Endothelial cell of umbilical vein (primary cell): ENCODE measurements around the gene RAB4A. TPM values are rescaled to one million over a fixed set of nuclear protein-coding genes. Genes with fewer than 3 reads are reported as not detected.

Source experiments
- BruUV-seq: library from RNA; stranded (reverse); fragments of 400-500 nt; replicated peaks from 2 replicates; lab custom pipeline; 2021; lab: Mats Ljungman, UMichigan
- CTCF ChIA-PET: fragments of 300-600, 350-600 bp; sonication (Branson Sonifier 250); formaldehyde crosslinking; loops from one replicate; lab custom pipeline; 2021; ENCODE audit warnings: antibody characterized with exemption, inconsistent platforms; lab: Charles Lee
- POLR2A ChIA-PET: fragments of 300-600, 350-600 bp; sonication (Branson Sonifier 250); formaldehyde crosslinking; loops from one replicate; lab custom pipeline; 2021; ENCODE audit warnings: antibody characterized with exemption, inconsistent platforms; lab: Charles Lee
- DNase-seq: peaks from one replicate; pipeline ENCODE4 v3.0.0-alpha.2; 2011; ENCODE audit warnings: low read depth, low spot score
- FAIRE-seq: peaks from 2 replicates; lab custom pipeline; 2011; peaks lifted over from hg19 to GRCh38; lab: Jason Lieb, UNC
- H2AFZ ChIP-seq: 2 replicates; pipeline ENCODE4 v1.6.0; 2012; ENCODE audit warnings: low read depth, low read length, control low read depth, inconsistent platforms
- H3K27ac ChIP-seq: 2 replicates; pipeline ENCODE4 v1.5.1; 2011; ENCODE audit warnings: low read depth, mild to moderate bottlenecking, control low read depth, low read length, moderate library complexity; ENCODE audit not compliant: insufficient read depth
- H3K27me3 ChIP-seq, 2 experiments: 2 replicates each; pipeline versions ENCODE4 v1.6.0 to v1.6.1; 2011; ENCODE audit warnings: low read length in 2 of 2, mixed read lengths in 1 of 2; ENCODE audit not compliant: control insufficient read depth in 2 of 2, insufficient read depth in 2 of 2
- H3K36me3 ChIP-seq, 2 experiments: 2 replicates in 1 of 2; 3 replicates in 1 of 2; pipeline ENCODE4 v1.5.1; 2011; ENCODE audit warnings: low read length in 2 of 2, mild to moderate bottlenecking in 1 of 2, moderate library complexity in 1 of 2; ENCODE audit not compliant: control insufficient read depth in 2 of 2, insufficient read depth in 2 of 2; ENCODE audit errors: extremely low read depth in 1 of 2
- H3K4me1 ChIP-seq: 3 replicates; pipeline ENCODE4 v1.5.1; 2011; ENCODE audit warnings: mild to moderate bottlenecking, low read length; ENCODE audit not compliant: control insufficient read depth, insufficient read depth; ENCODE audit errors: extremely low read depth
- H3K4me2 ChIP-seq: 2 replicates; pipeline ENCODE4 v1.6.1; 2011; ENCODE audit warnings: low read length, control low read depth, mixed read lengths; ENCODE audit not compliant: insufficient read depth
- H3K4me3 ChIP-seq, 3 experiments: fragments of 200-600 bp in 1 of 3; sonication (generic), shearing (Covaris generic) in 1 of 3; replicated peaks in 1 of 3; 2 replicates each; pipeline ENCODE4 v1.5.1; 2011 to 2016; ENCODE audit warnings: control low read depth in 3 of 3, low read length in 3 of 3, mild to moderate bottlenecking in 2 of 3, inconsistent platforms in 1 of 3, low read depth in 1 of 3, moderate library complexity in 1 of 3; ENCODE audit not compliant: insufficient read depth in 1 of 3
- H3K79me2 ChIP-seq: 2 replicates; pipeline ENCODE4 v1.6.0; 2012; ENCODE audit warnings: low read length, inconsistent platforms; ENCODE audit not compliant: control insufficient read depth, insufficient read depth
- H3K9ac ChIP-seq: replicated peaks from 2 replicates; pipeline ENCODE3; 2011; ENCODE audit warnings: low read length, control low read depth; ENCODE audit not compliant: insufficient read depth; ENCODE audit errors: extremely low read depth
- H3K9me1 ChIP-seq: replicated peaks from 3 replicates; pipeline ENCODE4 v1.6.0; 2011; ENCODE audit warnings: mild to moderate bottlenecking, low read length; ENCODE audit not compliant: control insufficient read depth, insufficient read depth; ENCODE audit errors: extremely low read depth
- H3K9me3 ChIP-seq: replicated peaks from 2 replicates; pipeline ENCODE4 v1.5.1; 2012; ENCODE audit warnings: low read length, inconsistent platforms; ENCODE audit not compliant: control insufficient read depth, insufficient read depth
- H4K20me1 ChIP-seq: replicated peaks from 2 replicates; pipeline ENCODE3; 2011; ENCODE audit warnings: mild to moderate bottlenecking, low read length; ENCODE audit not compliant: control insufficient read depth, insufficient read depth; ENCODE audit errors: extremely low read depth
- CTCF ChIP-seq, 2 donors: IDR thresholded peaks; 1 replicate in 1 of 2; 2 replicates in 1 of 2; pipeline ENCODE4 v1.5.1; 2011; ENCODE audit warnings: low read length in 2 of 2, mild to moderate bottlenecking in 2 of 2, moderate library complexity in 2 of 2, control low read depth in 1 of 2, inconsistent platforms in 1 of 2, low read depth in 1 of 2; ENCODE audit not compliant: insufficient read depth in 1 of 2; ENCODE audit errors: extremely low read depth in 1 of 2
- EZH2 ChIP-seq: IDR thresholded peaks from 2 replicates; pipeline ENCODE4 v1.6.1; 2012; ENCODE audit warnings: borderline replicate concordance, low read depth, mild to moderate bottlenecking, moderate library complexity, low read length, inconsistent platforms; ENCODE audit not compliant: severe bottlenecking
- FOS ChIP-seq: IDR thresholded peaks from 2 replicates; pipeline ENCODE4 v1.6.1; 2011; ENCODE audit warnings: mild to moderate bottlenecking, low read length, moderate library complexity, borderline replicate concordance; ENCODE audit not compliant: insufficient read depth
- GATA2 ChIP-seq: IDR thresholded peaks from 2 replicates; pipeline ENCODE4 v1.7.0; 2011; ENCODE audit warnings: low read depth, mild to moderate bottlenecking, moderate library complexity, mixed read lengths, low read length; ENCODE audit not compliant: insufficient read length, insufficient read depth
- JUN ChIP-seq: IDR thresholded peaks from 2 replicates; pipeline ENCODE4 v1.6.1; 2011; ENCODE audit warnings: borderline replicate concordance, low read depth; ENCODE audit not compliant: insufficient read length, insufficient read depth
- MYC ChIP-seq: IDR thresholded peaks from one replicate; pipeline ENCODE4 v1.6.1; 2011; ENCODE audit warnings: mild to moderate bottlenecking, low read depth, low read length
- POLR2A ChIP-seq: IDR thresholded peaks from 2 replicates; pipeline ENCODE4 v1.6.1; 2012; ENCODE audit warnings: low read depth, mild to moderate bottlenecking, control low read depth, low read length
- POLR2AphosphoS5 ChIP-seq: IDR thresholded peaks from 2 replicates; pipeline ENCODE4 v1.6.1; 2012; ENCODE audit warnings: low read depth, mild to moderate bottlenecking, control low read depth, low read length, moderate library complexity; ENCODE audit not compliant: insufficient read depth
- dilution Hi-C: fragments of 300-500 bp; cut with MboI; formaldehyde crosslinking; loops from one replicate; pipeline ENCODE4 v1.15.0; 2019; ENCODE audit warnings: low sequenced_read_pairs; ENCODE audit not compliant: extremely low pct_ligation_motif_present
- intact Hi-C: fragments of 100-400 bp; cut with micrococcal nuclease; formaldehyde crosslinking; loops from one replicate; pipeline ENCODE4 v1.10.0; 2022
- polyA plus RNA-seq, 4 experiments: library from polyadenylated mRNA; depleted of rRNA in 3 of 4; stranded (reverse) in 3 of 4; unstranded in 1 of 4; fragments of >200 nt; gene quantifications; 2 replicates each; pipeline versions ENCODE4 v1.2.1 to v1.2.3, GENCODE V29; 2011 to 2012; ENCODE audit warnings: missing spikeins in 1 of 4
- total RNA-seq: library from RNA; stranded (reverse); gene quantifications from 2 replicates; pipeline ENCODE4 v1.2.3, GENCODE V29; 2021
- TF ChIP-seq, protein P1 (sequence below): IDR thresholded peaks from 2 replicates; pipeline ENCODE4 v1.6.1; 2011; ENCODE audit not compliant: insufficient read depth, insufficient read length

The RAB4A gene
- total and polyA plus RNA-seq, 2 donors (not counting 3 experiments of a cell fraction or from before 2014, with no cell fraction given) = 14.8 to 52.9 TPM

DNA sequence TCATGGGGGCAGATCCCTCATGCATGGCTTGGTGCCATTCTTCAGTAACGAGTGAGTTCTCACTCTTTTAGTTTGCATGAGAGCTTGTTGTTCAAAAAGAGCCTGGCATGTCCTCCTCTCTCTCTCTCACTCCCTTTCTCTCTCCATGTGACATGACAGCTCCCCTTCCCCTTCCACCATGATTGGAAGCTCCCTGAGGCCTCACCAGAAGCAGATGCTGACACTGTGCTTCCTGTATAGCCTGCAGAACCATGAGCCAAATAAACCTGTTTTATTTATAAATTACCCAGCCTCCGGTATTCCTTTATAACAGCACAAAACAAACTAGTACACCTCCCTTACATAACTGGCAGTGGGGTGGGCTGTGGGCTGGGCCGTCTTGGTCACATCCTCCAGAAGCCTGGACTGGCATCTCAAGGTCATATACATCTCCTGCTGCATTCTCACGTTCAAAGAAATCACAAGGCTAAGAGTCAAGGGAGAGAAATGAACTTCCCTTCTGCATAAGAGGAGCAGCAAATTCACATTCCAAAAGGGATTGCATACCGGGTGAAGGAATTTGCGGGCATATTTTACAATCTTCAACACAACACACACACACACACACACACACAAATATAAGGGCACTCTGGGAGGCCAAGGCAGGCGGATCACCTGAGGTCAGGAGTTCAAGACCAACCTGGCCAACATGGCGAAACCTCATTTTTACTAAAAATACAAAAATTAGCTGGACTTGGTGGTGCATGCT is 74.2 kb downstream of the RAB4A start:
- FAIRE-seq (no peak), DNase-seq (no peak)
- Histone ChIP-seq H2AFZ (no peak overlapping the region), H3K9me1 (no peaks in the 10 kb centered on the region), H3K36me3 (no peaks in the 10 kb centered on the region), H3K9me3 (no peaks in the 10 kb centered on the region), H3K4me3 (no peak overlapping the region), H3K79me2 (peaks cover 5% of the 10 kb centered on the region), H3K4me2 (no peak overlapping the region), H4K20me1 (no peaks in the 10 kb centered on the region), H3K9ac (no peak overlapping the region), H3K27ac (no peak overlapping the region), H3K4me1 (peaks cover 11% of the 10 kb centered on the region), H3K27me3 (peaks cover 0 to 2% of the 10 kb centered on the region in 2 experiments)
- ChIA-PET CTCF (interaction anchor here (1.1 kb wide), 1 partner anchor 54 kb away, joined by 3 read pairs; no protein-coding TSS in a partner anchor), POLR2A (no interaction called here)
- TF ChIP-seq POLR2A (no peak), JUN (no peak), EZH2 (no peak), POLR2AphosphoS5 (no peak), GATA2 (no peak), MYC (no peak), CTCF (IDR thresholded peaks at IDR 0.05; ENCODE audit: extremely low read depth in 1 of 2, insufficient read depth in 1 of 2, low read depth in 1 of 2, low read length in 2 of 2) (no peak), FOS (no peak)
- TF ChIP-seq, protein P1, sequence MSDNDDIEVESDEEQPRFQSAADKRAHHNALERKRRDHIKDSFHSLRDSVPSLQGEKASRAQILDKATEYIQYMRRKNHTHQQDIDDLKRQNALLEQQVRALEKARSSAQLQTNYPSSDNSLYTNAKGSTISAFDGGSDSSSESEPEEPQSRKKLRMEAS = no peak
- intact Hi-C loops = loop anchor here (5.0 kb wide), 2 partner anchors 87 to 212 kb away; partner anchors contain the start of genes ABCB10 and ACTA1
- dilution Hi-C loops = no loop called here
- BruUV-seq = no TSS peak
